HL-60 (cell line): ENCODE data around the gene CFAP100.

Source experiments
- POLR2AphosphoS5 ChIP-seq: IDR thresholded peaks from 2 replicates; pipeline ENCODE4 v1.6.1; 2012; ENCODE audit warnings: low read depth
- REST ChIP-seq: IDR thresholded peaks from 2 replicates; pipeline ENCODE4 v1.6.1; 2012; ENCODE audit warnings: low read depth; ENCODE audit not compliant: insufficient replicate concordance
- SPI1 ChIP-seq: IDR thresholded peaks from 2 replicates; pipeline ENCODE4 v1.6.1; 2012; ENCODE audit warnings: low read depth, mild to moderate bottlenecking, borderline replicate concordance
- TF ChIP-seq, protein P1 (sequence below): IDR thresholded peaks from one replicate; pipeline ENCODE4 v1.5.1; 2011; ENCODE audit warnings: low read length, control low read depth, inconsistent platforms; ENCODE audit not compliant: insufficient read depth

DNA sequence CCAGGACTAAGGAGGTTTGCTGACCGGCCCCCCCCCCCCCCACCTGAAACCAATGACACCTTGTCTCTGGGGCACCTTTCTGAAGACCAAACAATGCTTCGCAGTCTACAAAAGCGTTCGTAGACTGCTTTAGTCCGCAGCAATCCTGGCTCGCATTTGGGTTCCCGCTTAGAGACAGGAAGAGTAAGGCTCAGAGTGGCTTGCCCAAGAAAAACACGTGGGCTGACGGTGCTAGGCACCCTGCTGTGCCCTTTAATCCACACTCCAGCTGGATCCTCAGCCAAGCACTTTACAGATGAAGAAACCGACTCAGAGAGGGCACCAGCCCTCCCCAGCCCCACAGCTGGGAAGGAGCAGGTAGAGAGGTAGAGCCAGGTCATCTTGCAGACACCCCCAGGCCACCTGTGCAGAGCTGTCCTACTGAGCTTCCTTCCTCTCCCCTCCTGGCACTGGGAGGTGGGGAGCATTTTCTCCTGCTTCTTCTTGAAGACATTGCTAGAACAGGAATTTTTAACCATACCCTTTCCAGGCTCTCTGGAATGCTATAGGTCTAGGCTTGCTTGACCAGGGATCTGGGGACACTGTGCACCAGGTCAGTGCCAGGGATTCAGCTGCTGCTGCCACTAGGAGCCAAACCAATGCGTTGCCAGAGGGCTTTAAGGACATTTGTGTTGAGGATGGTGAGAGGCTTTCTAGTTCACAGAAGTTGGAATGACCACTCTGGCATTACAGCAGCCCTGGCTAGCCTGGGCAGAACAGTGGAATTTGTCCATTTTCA, 36.5 kb upstream of the CFAP100 start:
- TF ChIP-seq, protein P1, sequence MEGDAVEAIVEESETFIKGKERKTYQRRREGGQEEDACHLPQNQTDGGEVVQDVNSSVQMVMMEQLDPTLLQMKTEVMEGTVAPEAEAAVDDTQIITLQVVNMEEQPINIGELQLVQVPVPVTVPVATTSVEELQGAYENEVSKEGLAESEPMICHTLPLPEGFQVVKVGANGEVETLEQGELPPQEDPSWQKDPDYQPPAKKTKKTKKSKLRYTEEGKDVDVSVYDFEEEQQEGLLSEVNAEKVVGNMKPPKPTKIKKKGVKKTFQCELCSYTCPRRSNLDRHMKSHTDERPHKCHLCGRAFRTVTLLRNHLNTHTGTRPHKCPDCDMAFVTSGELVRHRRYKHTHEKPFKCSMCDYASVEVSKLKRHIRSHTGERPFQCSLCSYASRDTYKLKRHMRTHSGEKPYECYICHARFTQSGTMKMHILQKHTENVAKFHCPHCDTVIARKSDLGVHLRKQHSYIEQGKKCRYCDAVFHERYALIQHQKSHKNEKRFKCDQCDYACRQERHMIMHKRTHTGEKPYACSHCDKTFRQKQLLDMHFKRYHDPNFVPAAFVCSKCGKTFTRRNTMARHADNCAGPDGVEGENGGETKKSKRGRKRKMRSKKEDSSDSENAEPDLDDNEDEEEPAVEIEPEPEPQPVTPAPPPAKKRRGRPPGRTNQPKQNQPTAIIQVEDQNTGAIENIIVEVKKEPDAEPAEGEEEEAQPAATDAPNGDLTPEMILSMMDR, result no peak
- TF ChIP-seq POLR2AphosphoS5 (no peak), REST (no peak), SPI1 (no peak)
